Measurements from ENCODE around the gene MOGAT2.
"Not testable (repeated sequence)": the region's sequence is repeated elsewhere in the genome, so short reads cannot be mapped to it uniquely, and the experiment has no call there.

Gene MOGAT2

GRCh38 chr11:75719340-75720239, 2.0 kb downstream of the MOGAT2 start:
- DNase-seq, result no peak

GRCh38 chr11:75720639-75721038, 3.0 kb downstream of the MOGAT2 start:
- no peak for DNase-seq

GRCh38 chr11:75721852-75722668, 4.4 kb downstream of the MOGAT2 start:
- no peak for DNase-seq

GRCh38 chr11:75722669-75723042, 5.0 kb downstream of the MOGAT2 start:
- no peak for DNase-seq

GRCh38 chr11:75725547-75726320, 8.1 kb downstream of the MOGAT2 start:
- DNase-seq, result no peak

- no peak for DNase-seq
Observed at GRCh38 chr11:75728992-75729391, 11.4 kb downstream of the MOGAT2 start.

- DNase-seq, result no peak
Observed at GRCh38 chr11:75731095-75731494, 13.5 kb downstream of the MOGAT2 start.

GRCh38 chr11:75733071-75733430, 15.4 kb downstream of the MOGAT2 start:
- DNase-seq, result no peak

- DNase-seq, result no peak
Observed at GRCh38 chr11:75733431-75734107, 15.9 kb downstream of the MOGAT2 start.

GRCh38 chr11:75734491-75735180, 17.0 kb downstream of the MOGAT2 start:
- no peak for DNase-seq

- no peak for DNase-seq
Observed at GRCh38 chr11:75735181-75735845, 17.7 kb downstream of the MOGAT2 start.

GRCh38 chr11:75737314-75737713, 19.7 kb downstream of the MOGAT2 start:
- DNase-seq, result no peak

GRCh38 chr11:75740681-75741080, 23.0 kb downstream of the MOGAT2 start:
- no peak for DNase-seq

GRCh38 chr11:75743159-75743558, 25.5 kb downstream of the MOGAT2 start:
- DNase-seq, result not testable (repeated sequence)

GRCh38 chr11:75743711-75744563, 26.3 kb downstream of the MOGAT2 start:
- DNase-seq, result no peak

- no peak for DNase-seq
Observed at GRCh38 chr11:75745807-75746206, 28.2 kb downstream of the MOGAT2 start.

- not testable (repeated sequence) for DNase-seq
Observed at GRCh38 chr11:75748729-75749273, 31.2 kb downstream of the MOGAT2 start.

GRCh38 chr11:75754933-75755332, 37.3 kb downstream of the MOGAT2 start:
- not testable (repeated sequence) for DNase-seq

- no peak for DNase-seq
Observed at GRCh38 chr11:75757651-75758050, 40.0 kb downstream of the MOGAT2 start.

GRCh38 chr11:75759832-75760231, 42.2 kb downstream of the MOGAT2 start:
- DNase-seq, result no peak

All from CD4-positive, alpha-beta T cell treated with Interleukin-21 for 1 hour (primary cell).